Thoracic aorta (tissue), 2 donors: ENCODE measurements around the gene OS9. TPM values are rescaled to one million over a fixed set of nuclear protein-coding genes. Genes with fewer than 3 reads are reported as not detected.
"Not testable (repeated sequence)": the region's sequence is repeated elsewhere in the genome, so short reads cannot be mapped to it uniquely, and the experiment has no call there.

Source experiments
- ATAC-seq: fragments of 150-250 bp; one replicate; pipeline ENCODE4 v1.8.0; 2017; ENCODE audit warnings: low read depth; ENCODE audit not compliant: insufficient number of reproducible peaks, low FRiP score
- DNase-seq: peaks from one replicate; pipeline ENCODE4 v3.0.0-alpha.2; 2020; ENCODE audit warnings: low spot score
- H3K27ac ChIP-seq, 2 donors: fragments of 200-600 bp; sonication (generic); 1 replicate in 1 of 2; 2 replicates in 1 of 2; pipeline ENCODE4 v1.5.1; 2016; ENCODE audit warnings: mild to moderate bottlenecking in 2 of 2, moderate library complexity in 2 of 2
- H3K27me3 ChIP-seq: fragments of 200-600 bp; sonication (generic); replicated peaks from 2 replicates; pipeline ENCODE4 v1.6.0; 2016; ENCODE audit warnings: mild to moderate bottlenecking; ENCODE audit not compliant: insufficient read depth
- H3K36me3 ChIP-seq: fragments of 200-600 bp; sonication (generic); one replicate; pipeline ENCODE4 v1.5.1; 2016
- H3K4me1 ChIP-seq, 2 donors: fragments of 200-600 bp; sonication (generic); 1 replicate in 1 of 2; 2 replicates in 1 of 2; pipeline versions ENCODE4 v1.5.1 to v1.6.0; 2016; ENCODE audit warnings: low read depth in 2 of 2, mild to moderate bottlenecking in 1 of 2; ENCODE audit not compliant: control insufficient read depth in 1 of 2
- H3K4me3 ChIP-seq: fragments of 200-600 bp; sonication (generic); 2 replicates; pipeline ENCODE4 v1.5.1; 2016; ENCODE audit warnings: mild to moderate bottlenecking
- H3K9me3 ChIP-seq: fragments of 200-600 bp; sonication (generic); 2 replicates; pipeline ENCODE4 v1.5.1; 2016
- total RNA-seq, 2 donors: library from RNA; depleted of rRNA; stranded (reverse); fragments of >200 nt; gene quantifications; one replicate each; pipeline versions ENCODE4 v1.1.0 to v1.2.3, GENCODE V29; 2016
- TF ChIP-seq, protein P1 (sequence below): fragments of 200-600 bp; sonication (generic); IDR thresholded peaks from one replicate; pipeline ENCODE4 v1.5.1; 2019; ENCODE audit warnings: antibody characterized with exemption

OS9 gene, protein sequence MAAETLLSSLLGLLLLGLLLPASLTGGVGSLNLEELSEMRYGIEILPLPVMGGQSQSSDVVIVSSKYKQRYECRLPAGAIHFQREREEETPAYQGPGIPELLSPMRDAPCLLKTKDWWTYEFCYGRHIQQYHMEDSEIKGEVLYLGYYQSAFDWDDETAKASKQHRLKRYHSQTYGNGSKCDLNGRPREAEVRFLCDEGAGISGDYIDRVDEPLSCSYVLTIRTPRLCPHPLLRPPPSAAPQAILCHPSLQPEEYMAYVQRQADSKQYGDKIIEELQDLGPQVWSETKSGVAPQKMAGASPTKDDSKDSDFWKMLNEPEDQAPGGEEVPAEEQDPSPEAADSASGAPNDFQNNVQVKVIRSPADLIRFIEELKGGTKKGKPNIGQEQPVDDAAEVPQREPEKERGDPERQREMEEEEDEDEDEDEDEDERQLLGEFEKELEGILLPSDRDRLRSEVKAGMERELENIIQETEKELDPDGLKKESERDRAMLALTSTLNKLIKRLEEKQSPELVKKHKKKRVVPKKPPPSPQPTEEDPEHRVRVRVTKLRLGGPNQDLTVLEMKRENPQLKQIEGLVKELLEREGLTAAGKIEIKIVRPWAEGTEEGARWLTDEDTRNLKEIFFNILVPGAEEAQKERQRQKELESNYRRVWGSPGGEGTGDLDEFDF
- total RNA-seq: 100 to 1,000 TPM; 253 to 381 TPM

DNA sequence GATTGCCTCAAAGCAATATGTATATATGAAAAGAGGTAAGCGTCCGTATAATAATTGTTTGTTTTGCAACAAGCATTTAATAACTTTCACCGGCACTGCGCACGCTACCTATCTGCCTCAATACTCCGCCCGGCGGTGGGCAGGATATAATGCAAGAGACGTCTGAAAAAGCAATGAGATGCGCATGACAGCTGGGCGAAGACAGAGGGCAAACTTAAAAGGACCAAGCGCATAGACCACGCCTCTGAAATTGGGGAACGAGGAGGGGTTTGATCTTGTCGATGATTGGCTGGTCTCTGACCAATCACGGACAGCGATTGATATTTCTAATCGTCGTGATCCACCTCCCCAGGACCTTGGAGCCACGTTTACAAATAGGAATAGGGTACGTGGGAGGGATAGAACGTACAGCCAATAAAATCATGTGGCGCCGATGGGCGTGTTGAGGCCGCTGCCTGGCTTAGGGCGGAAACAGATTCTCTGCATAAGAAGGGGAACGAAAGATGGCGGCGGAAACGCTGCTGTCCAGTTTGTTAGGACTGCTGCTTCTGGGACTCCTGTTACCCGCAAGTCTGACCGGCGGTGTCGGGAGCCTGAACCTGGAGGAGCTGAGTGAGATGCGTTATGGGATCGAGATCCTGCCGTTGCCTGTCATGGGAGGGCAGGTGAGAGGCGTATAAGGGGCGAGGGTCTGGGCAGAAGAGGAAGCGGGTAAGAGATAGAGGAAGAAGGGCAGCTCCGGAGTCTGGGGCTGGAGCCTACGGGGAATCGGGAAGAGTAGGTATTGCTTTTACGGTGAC is at the start of gene OS9:
TSS of gene OS9 (plus strand) at position 474 of the 800 bp plus-strand sequence. CDS start at position 504, 30 bp downstream.
- H3K9me3 ChIP-seq: no peaks in the 10 kb centered on the region
- peaks cover 7 to 13% of the 10 kb centered on the region in 2 donors for H3K4me1 ChIP-seq
- H3K27me3 ChIP-seq: no peaks in the 10 kb centered on the region
- ATAC-seq (peak; percentile 100), DNase-seq (peak; percentile 97)
- TF ChIP-seq, protein P1, sequence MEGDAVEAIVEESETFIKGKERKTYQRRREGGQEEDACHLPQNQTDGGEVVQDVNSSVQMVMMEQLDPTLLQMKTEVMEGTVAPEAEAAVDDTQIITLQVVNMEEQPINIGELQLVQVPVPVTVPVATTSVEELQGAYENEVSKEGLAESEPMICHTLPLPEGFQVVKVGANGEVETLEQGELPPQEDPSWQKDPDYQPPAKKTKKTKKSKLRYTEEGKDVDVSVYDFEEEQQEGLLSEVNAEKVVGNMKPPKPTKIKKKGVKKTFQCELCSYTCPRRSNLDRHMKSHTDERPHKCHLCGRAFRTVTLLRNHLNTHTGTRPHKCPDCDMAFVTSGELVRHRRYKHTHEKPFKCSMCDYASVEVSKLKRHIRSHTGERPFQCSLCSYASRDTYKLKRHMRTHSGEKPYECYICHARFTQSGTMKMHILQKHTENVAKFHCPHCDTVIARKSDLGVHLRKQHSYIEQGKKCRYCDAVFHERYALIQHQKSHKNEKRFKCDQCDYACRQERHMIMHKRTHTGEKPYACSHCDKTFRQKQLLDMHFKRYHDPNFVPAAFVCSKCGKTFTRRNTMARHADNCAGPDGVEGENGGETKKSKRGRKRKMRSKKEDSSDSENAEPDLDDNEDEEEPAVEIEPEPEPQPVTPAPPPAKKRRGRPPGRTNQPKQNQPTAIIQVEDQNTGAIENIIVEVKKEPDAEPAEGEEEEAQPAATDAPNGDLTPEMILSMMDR: peak; percentile 75
- peak within 1 kb of the TSS; percentile 58 to 71 for H3K27ac ChIP-seq
- peak within 1 kb of the TSS; percentile 89 for H3K4me3 ChIP-seq
- peaks cover 18% of the 10 kb centered on the region for H3K36me3 ChIP-seq

DNA sequence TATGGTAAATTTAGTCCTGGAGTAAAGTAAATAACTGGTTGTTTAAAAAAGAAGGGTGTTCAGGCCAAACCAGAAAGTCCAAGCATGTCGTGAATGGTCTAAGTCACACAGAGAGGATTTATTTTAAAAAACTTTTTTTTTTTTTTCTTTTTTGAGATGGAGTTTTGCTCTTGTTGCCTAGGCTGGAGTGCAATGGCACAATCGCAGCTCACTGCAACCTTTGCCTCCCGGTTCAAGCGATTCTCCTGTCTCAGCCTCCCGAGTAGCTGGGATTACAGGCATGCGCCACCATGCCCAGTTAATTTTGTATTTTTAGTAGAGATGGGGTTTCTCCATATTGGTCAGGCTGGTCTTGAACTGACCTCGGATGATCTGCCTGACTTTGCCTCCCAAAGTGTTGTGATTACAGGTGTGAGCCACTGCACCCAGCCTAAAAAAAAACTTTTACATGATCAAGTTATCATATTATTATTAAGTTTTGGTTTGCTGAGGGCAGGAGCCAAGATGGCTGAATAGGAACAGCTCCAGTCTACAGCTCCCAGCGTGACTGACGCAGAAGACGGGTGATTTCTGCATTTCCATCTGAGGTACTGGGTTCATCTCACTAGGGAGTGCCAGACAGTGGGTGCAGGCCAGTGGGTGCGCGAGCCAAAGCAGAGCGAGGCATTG is 47.8 kb upstream of the OS9 start:
- H3K27ac ChIP-seq, H3K4me1 ChIP-seq, DNase-seq, H3K36me3 ChIP-seq, H3K4me3 ChIP-seq, H3K27me3 ChIP-seq, H3K9me3 ChIP-seq, ATAC-seq: not testable (repeated sequence)

DNA sequence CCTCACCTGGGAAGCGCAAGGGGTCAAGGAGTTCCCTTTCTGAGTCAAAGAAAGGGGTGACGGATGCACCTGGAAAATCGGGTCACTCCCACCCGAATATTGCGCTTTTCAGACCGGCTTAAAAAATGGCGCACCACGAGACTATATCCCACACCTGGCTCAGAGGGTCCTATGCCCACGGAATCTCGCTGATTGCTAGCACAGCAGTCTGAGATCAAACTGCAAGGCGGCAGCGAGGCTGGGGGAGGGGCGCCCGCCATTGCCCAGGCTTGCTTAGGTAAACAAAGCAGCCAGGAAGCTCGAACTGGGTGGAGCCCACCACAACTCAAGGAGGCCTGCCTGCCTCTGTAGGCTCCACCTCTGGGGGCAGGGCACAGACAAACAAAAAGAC is 47.3 kb upstream of the OS9 start:
- not testable (repeated sequence) for H3K4me3 ChIP-seq, ATAC-seq, H3K36me3 ChIP-seq, H3K4me1 ChIP-seq, DNase-seq, H3K9me3 ChIP-seq, H3K27ac ChIP-seq, H3K27me3 ChIP-seq

DNA sequence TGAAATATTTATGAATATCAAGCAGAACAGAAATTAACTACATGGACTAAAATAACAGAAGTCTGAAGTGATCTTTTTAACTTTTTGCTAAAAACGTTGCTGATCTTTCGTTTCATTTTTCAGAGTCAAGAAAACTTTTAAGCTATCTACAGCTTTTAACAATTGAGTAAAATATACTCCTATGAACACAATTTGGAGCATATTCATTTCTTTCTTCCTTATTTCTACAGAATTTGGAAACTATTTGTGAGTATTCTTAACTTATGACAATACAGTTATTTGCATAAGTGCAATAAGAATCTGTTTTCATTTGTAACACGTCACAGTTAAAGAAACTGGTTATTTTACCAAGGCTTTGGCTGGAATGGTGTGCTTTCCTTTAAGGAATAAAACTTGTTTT is 39.9 kb upstream of the OS9 start:
- TF ChIP-seq, protein P1: no peak
- DNase-seq (no peak), ATAC-seq (no peak)
- H3K27me3 ChIP-seq: no peaks in the 10 kb centered on the region
- no peak overlapping the region for H3K4me3 ChIP-seq
- H3K4me1 ChIP-seq: no peaks in the 10 kb centered on the region
- H3K27ac ChIP-seq: no peak overlapping the region
- no peaks in the 10 kb centered on the region for H3K36me3 ChIP-seq
- H3K9me3 ChIP-seq: no peaks in the 10 kb centered on the region

DNA sequence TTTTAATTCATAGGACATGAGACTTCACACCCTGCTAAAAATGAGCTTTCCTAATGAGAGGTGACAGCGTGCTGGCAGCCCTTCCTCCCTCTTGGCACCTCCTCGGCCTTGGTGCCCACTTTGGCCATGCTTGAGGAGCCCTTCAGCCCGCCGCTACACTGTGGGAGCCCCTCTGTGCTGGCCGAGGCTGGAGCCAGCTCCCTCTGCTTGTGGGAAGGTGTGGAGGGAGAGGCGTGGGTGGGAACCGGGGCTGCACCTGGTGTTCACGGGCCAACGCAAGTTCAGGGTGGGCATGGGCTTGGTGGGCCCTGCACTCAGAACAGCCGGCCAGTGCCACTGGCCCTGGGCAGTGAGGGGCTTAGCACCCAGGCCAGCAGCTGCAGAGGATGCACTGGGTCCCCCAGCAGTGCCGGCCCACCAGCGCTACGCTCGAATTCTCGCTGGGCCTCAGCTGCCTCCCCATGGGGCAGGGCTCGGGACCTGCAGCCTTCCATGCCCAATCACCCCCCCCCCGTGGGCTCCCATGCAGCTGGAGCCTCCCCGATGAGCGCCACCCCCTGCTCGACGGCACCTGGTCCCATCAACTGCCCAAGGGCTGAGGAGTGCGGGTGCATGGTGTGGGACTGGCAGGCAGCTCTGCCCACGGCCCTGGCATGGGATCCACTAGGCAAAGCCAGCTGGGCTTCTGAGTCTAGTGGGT is 38.2 kb upstream of the OS9 start:
- H3K36me3 ChIP-seq: no peaks in the 10 kb centered on the region
- no peak overlapping the region for H3K27ac ChIP-seq
- ATAC-seq: no peak
- H3K9me3 ChIP-seq: no peaks in the 10 kb centered on the region
- no peaks in the 10 kb centered on the region for H3K4me1 ChIP-seq
- DNase-seq: no peak
- H3K4me3 ChIP-seq: no peak overlapping the region
- no peaks in the 10 kb centered on the region for H3K27me3 ChIP-seq
- TF ChIP-seq, protein P1: no peak

DNA sequence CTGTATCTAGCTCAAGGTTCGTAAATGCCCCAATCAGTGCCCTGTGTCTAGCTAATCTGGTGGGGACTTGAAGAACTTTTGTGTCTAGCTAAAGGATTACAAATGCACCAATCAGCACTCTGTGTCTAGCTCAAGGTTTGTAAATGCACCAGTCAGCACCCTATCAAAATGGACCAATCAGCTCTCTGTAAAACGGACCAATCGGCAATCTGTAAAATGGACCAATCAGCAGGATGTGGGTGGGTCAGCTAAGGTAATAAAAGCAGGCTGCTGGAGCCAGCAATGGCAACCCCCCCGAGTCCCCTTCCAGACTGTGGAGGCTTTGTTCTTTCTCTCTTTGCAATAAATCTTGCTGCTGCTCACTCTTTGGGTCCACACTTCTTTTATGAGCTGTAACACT is 37.5 kb upstream of the OS9 start:
- not testable (repeated sequence) for H3K4me3 ChIP-seq, DNase-seq, H3K27ac ChIP-seq, H3K27me3 ChIP-seq, H3K9me3 ChIP-seq, H3K36me3 ChIP-seq, ATAC-seq, H3K4me1 ChIP-seq
